LHCN-M2 (cell line): ENCODE measurements around the gene CIDEA. TPM values are rescaled to one million over a fixed set of nuclear protein-coding genes. Genes with fewer than 3 reads are reported as not detected.

Experiments used
- DNase-seq: peaks from one replicate; pipeline ENCODE4 v3.0.0-alpha.2; 2012; ENCODE audit warnings: low read depth
- total RNA-seq: library from RNA; depleted of rRNA; stranded (reverse); fragments of >200 nt; gene quantifications from 2 replicates; pipeline ENCODE4 v1.2.3, GENCODE V29; 2014

The CIDEA gene
- total RNA-seq, 1 experiment from 2014 or later, result not detected

GRCh38 chr18:12271376-12272235 is 17.4 kb downstream of the CIDEA start:
- peak; percentile 74 for DNase-seq

GRCh38 chr18:12274793-12275192 is 20.6 kb downstream of the CIDEA start:
- DNase-seq, result no peak

DNA sequence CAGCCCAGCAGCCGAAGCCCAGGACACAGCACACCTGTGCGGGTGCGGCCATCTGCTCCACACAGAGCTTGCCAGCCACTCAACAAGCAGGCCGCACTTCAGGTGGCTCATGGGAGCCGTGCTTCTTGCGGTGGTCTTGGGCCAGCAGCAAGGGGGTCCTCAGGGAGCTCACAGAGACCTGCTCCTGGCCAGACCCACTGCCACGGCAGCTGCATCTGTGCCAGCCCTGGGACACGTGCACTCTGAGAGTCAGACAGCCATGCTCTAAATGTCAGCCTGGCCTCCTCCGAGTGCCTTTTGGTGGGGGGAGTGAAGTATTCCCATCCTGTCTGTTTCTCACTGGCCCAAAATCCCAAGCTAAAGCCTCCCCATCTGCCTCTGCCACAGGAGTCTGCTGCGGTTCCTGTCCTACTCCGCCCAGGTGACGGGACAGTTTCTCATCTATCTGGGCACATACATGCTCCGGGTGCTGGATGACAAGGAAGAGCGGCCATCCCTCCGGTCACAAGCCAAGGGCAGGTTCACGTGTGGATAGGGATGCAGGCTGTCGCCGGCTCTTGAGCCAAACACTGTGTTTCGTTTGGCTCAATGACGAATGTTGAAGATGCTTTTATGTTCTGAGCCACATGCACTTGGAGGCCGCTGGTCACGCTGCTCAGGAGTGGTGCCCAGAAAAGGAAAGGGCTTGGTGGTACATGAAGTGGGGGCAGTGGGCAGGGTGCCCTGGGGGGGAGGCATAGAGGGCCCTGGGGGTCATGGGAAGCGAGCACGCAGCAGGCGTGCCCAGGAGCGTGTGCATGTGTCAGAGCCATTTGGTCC is 22.8 kb downstream of the CIDEA start:
- no peak for DNase-seq

DNA sequence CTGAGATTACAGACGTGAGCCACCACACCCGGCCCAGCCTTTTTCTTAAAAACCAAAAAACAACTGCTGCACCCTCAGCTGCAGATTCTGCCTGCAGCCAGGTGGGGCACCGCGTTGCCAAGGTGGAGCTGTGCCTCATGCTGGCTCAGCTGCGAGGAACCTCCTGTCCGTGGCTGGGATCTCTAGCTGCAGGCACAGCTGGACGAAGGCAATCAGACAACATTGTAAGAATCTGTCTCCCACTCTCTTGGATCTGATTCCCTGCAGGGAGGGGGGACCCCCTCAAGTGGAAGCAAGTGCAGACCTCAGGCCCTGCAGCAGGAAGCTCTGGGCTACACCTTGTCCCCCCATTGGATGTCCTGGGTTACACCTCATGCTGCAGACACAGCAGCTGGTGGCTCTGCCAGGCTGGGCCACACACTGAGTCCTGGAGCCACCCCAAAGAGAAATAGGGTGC is 24.1 kb downstream of the CIDEA start:
- DNase-seq, result peak; percentile 29

GRCh38 chr18:12278741-12279682 is 24.9 kb downstream of the CIDEA start:
- peak; percentile 95 for DNase-seq

DNA sequence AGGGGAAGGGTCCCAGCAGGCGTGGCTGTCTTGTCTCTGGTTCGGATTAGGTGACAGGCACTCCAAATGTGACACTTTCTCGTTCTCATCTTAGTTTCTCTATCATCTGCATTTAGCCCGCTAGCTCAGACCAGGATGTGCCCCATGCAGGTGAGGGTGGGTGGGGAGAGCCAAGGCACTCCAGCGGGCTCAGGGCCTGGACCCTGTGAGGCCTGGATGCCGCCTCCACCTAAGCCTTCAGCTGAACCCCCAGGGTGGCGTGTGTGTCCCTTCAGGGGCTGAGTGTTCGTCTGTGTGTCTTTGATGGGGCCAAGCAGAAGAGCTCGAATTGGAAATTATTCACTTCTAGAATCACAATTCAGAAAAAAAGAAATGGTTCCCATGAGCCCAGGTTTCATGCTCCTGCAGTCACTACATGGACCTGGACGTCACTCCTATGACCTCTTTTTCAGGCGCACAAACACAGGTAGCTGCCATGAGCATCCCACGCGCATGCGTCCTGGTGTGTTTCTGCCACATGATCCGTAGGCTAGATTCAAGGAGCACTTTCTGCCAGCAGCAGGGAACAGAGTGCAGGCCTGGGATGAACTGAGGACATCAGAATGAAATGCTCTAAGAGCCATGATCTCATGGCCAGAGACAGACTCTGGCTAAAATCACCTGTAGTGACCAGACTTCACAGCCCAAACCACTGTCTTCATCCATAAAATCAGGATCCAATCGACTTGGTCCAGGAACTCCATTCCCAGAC is 25.8 kb downstream of the CIDEA start:
- DNase-seq, result no peak

DNA sequence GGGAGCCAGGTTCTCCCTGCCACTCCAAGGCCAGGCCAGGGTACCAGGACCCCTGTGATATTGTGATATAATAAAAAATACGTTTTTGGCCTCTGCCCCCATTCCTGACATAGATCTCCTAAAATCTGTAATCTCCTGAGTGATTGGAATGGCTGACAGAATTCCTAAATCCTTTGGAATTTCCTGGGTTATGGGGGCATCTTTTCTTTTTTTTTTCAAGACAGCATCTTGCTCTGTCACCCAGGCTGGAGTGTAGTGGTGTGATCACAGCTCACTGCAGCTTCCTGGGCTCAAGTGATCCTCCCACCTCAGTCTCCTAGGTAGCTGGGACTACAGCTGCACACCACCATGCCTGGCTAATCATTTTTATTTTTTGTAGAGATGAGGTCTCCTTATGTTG is 27.7 kb downstream of the CIDEA start:
- no peak for DNase-seq

DNA sequence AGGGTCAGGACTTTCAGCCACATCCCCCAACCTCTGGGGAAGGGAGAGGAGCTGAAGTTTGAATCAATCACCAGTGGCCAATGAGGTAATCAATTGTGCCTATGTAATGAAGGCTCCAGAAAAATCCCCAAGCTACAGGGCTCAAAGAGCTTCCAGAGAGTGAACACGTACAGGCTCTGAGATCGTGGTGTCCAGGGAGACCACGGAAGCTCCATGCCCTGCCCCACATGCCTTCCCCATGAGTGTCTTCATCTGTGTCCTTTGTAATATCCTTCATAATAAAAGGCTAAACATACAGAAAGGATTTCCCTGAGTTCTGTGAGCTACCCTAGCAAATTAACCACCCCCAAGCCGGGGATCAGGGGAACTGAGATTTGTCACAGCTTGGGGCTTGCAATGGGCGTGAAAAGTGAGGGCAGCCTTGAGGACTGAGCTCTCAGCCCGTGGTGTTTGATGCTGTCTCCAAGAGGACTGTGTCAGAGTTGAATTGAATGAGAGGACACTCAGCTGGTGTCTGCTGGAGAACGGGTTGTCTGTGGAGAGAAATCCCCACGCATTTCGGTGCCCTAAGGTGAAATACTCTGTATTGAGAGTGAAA is 28.4 kb downstream of the CIDEA start:
- peak; percentile 82 for DNase-seq

GRCh38 chr18:12283256-12283655 is 29.1 kb downstream of the CIDEA start:
- peak; percentile 88 for DNase-seq

DNA sequence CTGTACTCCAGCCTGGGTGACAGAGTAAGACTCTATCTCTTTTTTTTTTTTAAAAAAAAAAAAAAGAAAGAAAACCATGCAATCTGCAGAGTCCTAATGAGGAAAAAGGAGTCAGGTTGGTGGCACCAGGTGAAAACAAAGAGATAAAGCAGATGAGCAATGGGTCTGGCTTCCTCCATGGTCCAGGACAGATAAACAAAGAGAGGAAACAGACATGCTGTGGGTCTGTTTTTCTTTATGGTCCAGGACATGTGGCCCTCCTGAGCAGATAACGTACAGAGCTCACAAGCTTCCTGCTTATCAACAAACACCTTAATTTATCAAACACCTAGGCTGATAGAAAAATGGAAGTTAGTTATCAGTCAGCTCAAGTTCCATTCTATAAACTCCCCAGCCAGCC is 29.5 kb downstream of the CIDEA start:
- DNase-seq, result no peak

GRCh38 chr18:12287131-12287681 is 33.0 kb downstream of the CIDEA start:
- DNase-seq, result no peak

- DNase-seq, result peak; percentile 93
Measured at GRCh38 chr18:12287684-12288402, 33.7 kb downstream of the CIDEA start.

DNA sequence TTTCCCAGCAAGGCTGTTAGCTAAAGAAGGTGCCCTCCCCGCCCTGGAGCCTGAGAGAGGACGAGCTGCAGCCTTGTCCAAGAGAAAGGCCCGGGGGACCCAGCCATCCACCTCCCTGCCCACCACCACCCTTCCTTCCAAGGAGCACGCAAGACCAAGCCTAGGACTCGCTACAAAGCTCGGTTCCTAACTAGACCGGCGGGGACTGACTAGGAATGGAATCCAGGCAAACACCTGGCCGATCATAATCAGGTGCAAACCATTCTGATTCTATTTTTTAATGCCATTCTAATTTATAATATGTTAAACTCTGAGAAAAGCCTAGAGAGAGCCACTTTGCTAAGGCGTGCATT is 34.2 kb downstream of the CIDEA start:
- no peak for DNase-seq

DNA sequence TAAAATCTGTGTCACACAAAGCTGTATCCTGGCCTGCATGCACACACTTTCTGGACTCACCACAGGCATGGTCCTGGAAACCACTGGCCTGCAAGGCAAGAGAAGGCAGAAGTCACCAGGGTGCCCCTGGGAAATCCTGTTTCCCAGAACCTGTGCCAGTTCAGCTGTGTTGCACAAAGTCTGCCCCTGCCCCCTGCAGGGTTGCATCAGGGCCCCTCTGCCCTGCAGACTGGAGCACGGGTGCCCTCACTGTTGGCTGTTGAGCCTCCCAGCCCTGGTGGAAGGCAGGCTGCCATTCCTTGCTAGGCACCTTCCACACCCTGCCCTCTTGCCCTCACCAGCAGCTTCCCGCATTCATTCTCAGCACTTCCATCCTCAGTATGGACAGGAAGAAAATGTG is 35.9 kb downstream of the CIDEA start:
- DNase-seq, result no peak

- no peak for DNase-seq
Measured at GRCh38 chr18:12291161-12291560, 37.0 kb downstream of the CIDEA start.

DNA sequence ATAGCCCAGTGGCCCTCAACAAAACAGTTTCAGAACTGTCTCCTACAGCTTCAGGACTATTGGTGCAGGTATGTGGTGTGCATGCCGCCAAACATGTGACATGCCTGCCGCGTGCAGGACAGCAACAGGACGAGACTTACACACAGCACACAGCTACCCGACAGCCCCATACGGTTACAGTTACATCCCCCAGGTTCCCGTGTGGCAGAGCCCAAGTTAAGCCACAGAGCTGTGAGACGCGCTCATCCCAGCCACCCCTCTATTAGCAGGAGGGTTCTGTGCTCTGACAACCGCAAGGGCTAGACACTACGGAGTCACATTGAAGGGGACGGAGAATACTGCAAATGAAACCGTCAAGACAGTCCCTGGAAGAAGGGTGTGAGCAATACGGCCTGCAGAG is 37.5 kb downstream of the CIDEA start:
- no peak for DNase-seq

DNA sequence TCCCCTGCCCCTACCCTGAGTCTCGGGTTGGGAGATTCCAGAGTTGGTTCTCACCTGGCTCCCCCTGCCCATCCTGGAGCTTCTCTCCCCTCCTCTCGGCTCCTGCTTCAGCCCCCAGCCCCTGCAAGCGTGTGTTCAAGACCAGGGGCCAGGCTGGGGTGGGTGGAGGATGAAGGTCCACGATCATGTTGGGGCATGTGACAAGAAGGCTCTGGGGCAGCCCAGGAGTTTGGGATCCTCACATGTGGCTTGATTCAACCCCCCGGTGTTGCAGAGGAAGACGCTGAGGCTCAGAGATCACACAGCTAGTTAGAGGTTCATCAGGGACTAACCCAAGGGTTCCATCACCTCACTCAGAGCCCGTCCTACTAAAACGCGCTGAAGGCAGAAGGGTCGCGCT is 39.7 kb downstream of the CIDEA start:
- DNase-seq, result no peak

DNA sequence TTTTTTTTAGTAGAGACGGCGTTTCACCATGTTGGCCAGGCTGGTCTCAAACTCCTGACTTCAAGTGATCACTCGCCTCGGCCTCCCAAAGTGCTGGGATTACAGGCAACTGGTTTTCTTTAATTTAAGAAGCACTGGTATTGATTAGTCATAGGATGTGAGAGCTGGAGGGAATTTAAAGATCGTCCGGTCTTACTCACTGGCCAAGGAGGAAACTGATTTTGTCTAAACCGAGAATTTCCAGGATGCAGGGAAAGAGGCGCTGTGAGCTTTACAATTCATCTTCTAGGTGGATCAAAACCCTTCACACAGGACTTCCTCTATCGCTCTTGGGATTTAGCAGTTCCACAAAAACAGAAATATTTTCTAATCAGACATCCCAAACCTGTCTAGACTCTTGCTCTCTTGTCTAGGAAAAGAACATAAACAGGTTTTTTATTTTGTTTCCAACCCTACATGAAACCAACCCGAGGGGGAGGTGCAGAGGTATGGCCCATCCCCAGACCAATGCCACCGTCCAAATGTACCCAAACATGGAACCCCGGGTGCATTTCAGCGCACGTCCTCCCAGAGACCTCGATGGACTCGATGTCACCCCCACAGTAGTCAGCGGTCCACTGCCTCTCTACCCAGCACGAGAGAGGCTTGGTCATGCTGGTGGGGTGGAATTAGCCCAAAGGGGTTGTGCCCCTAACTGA is 41.4 kb downstream of the CIDEA start:
- DNase-seq, result no peak

- DNase-seq, result no peak
Measured at GRCh38 chr18:12296087-12296403, 41.9 kb downstream of the CIDEA start.
